Fibroblast of mammary gland (primary cell): ENCODE data around the gene ZSWIM6.

Source experiments
- DNase-seq: peaks from one replicate; pipeline ENCODE4 v3.0.0-alpha.2; 2010; ENCODE audit warnings: low read depth
- H3K4me3 ChIP-seq: 2 replicates; pipeline ENCODE4 v1.5.1; 2011; ENCODE audit warnings: low read depth, mild to moderate bottlenecking, low read length, moderate library complexity; ENCODE audit not compliant: control insufficient read depth
- CTCF ChIP-seq: conservative IDR thresholded peaks from 2 replicates; pipeline ENCODE4 v1.5.1; 2011; ENCODE audit warnings: low read depth, low read length, inconsistent platforms; ENCODE audit not compliant: control insufficient read depth, insufficient read depth

Gene ZSWIM6

GRCh38 chr5:61455179-61456006 lies 123.3 kb downstream of the ZSWIM6 start:
- no peak for DNase-seq
- no peak for TF ChIP-seq CTCF
- no peak overlapping the region for H3K4me3 ChIP-seq

GRCh38 chr5:61460471-61460870 lies 128.4 kb downstream of the ZSWIM6 start:
- TF ChIP-seq CTCF: no peak
- H3K4me3 ChIP-seq: no peak overlapping the region
- DNase-seq: no peak

- no peak for DNase-seq
- no peak overlapping the region for H3K4me3 ChIP-seq
- TF ChIP-seq CTCF: no peak
Observed at GRCh38 chr5:61461417-61461816, 129.4 kb downstream of the ZSWIM6 start.

GRCh38 chr5:61461926-61462325 lies 129.9 kb downstream of the ZSWIM6 start:
- no peak overlapping the region for H3K4me3 ChIP-seq
- peak; percentile 30 for DNase-seq
- TF ChIP-seq CTCF: no peak

GRCh38 chr5:61463596-61463995 lies 131.5 kb downstream of the ZSWIM6 start:
- no peak overlapping the region for H3K4me3 ChIP-seq
- no peak for DNase-seq
- no peak for TF ChIP-seq CTCF

GRCh38 chr5:61464512-61464911 lies 132.5 kb downstream of the ZSWIM6 start:
- no peak overlapping the region for H3K4me3 ChIP-seq
- DNase-seq: no peak
- TF ChIP-seq CTCF: no peak
